HepG2 (cell line): ENCODE data around the gene KLHL11. TPM values are rescaled to one million over a fixed set of nuclear protein-coding genes. Genes with fewer than 3 reads are reported as not detected.

Experiments
- BCL3 ChIP-seq: sonication (generic); formaldehyde crosslinking; IDR thresholded peaks from 2 replicates; pipeline ENCODE4 v1.5.1; 2020; ENCODE audit warnings: mild to moderate bottlenecking, missing genetic modification reagents, moderate library complexity
- BCL6 ChIP-seq: IDR thresholded peaks from 2 replicates; pipeline ENCODE4 v1.6.1; 2016; ENCODE audit warnings: missing genetic modification reagents, missing compliant biosample characterization
- BRD4 ChIP-seq: sonication (generic); formaldehyde crosslinking; IDR thresholded peaks from 2 replicates; pipeline ENCODE4 v1.4.0; 2020; ENCODE audit warnings: missing genetic modification reagents
- CCDC6 ChIP-seq: sonication (generic); formaldehyde crosslinking; IDR thresholded peaks from 2 replicates; pipeline ENCODE4 v1.8.1; 2022; ENCODE audit warnings: mild to moderate bottlenecking, missing genetic modification reagents, moderate library complexity
- ETV5 ChIP-seq: IDR thresholded peaks from 2 replicates; pipeline ENCODE4 v1.6.1; 2018; ENCODE audit warnings: missing biosample characterization, missing genetic modification reagents, inconsistent platforms, borderline replicate concordance
- FOXA1 ChIP-seq, 2 experiments: fragments of 450-650 bp in 1 of 2; sonication (generic) in 1 of 2; formaldehyde crosslinking in 1 of 2; IDR thresholded peaks; 2 replicates each; pipeline versions ENCODE4 v1.4.0 to v1.6.1; 2016 to 2020; ENCODE audit warnings: missing genetic modification reagents in 1 of 2
- GTF3A ChIP-seq: sonication (generic); formaldehyde crosslinking; conservative IDR thresholded peaks from 2 replicates; pipeline ENCODE4 v1.4.0; 2020; ENCODE audit warnings: mild to moderate bottlenecking, missing genetic modification reagents
- HOXA3 ChIP-seq: sonication (generic); formaldehyde crosslinking; IDR thresholded peaks from 2 replicates; pipeline ENCODE4 v1.5.0; 2020; ENCODE audit warnings: missing genetic modification reagents
- IRF2 ChIP-seq: IDR thresholded peaks from 2 replicates; pipeline ENCODE4 v1.6.1; 2018; ENCODE audit warnings: missing genetic modification reagents, missing compliant biosample characterization
- ISX ChIP-seq: sonication (generic); formaldehyde crosslinking; conservative IDR thresholded peaks from 2 replicates; pipeline ENCODE4 v1.5.0; 2020; ENCODE audit warnings: missing genetic modification reagents
- MXD1 ChIP-seq: sonication (generic); formaldehyde crosslinking; IDR thresholded peaks from 2 replicates; pipeline ENCODE4 v1.4.0; 2020; ENCODE audit warnings: mild to moderate bottlenecking, missing genetic modification reagents
- NFYC ChIP-seq: IDR thresholded peaks from 2 replicates; pipeline ENCODE4 v1.6.1; 2016; ENCODE audit warnings: missing genetic modification reagents, missing compliant biosample characterization
- POLR2A ChIP-seq, 2 experiments: IDR thresholded peaks; 2 replicates each; pipeline ENCODE4 v1.6.1; 2011; ENCODE audit warnings: low read depth in 2 of 2, low read length in 2 of 2, mild to moderate bottlenecking in 1 of 2, moderate library complexity in 1 of 2; ENCODE audit not compliant: insufficient read depth in 1 of 2
- RAD21 ChIP-seq: fragments of 450-650 bp; formaldehyde crosslinking; IDR thresholded peaks from 2 replicates; pipeline ENCODE4 v1.5.0; 2020; ENCODE audit warnings: mild to moderate bottlenecking
- RFXAP ChIP-seq: sonication (generic); formaldehyde crosslinking; IDR thresholded peaks from 2 replicates; pipeline ENCODE4 v1.4.0; 2020; ENCODE audit warnings: missing genetic modification reagents, borderline replicate concordance
- SNRNP70 ChIP-seq: fragments of 200-400 bp; formaldehyde crosslinking; IDR thresholded peaks from 2 replicates; pipeline ENCODE4 v1.6.1; 2017; ENCODE audit warnings: mild to moderate bottlenecking, low read depth, low read length, moderate library complexity
- ZBTB42 ChIP-seq: sonication (generic); formaldehyde crosslinking; IDR thresholded peaks from 2 replicates; pipeline ENCODE4 v1.5.0; 2020; ENCODE audit warnings: mild to moderate bottlenecking, missing genetic modification reagents
- ZBTB7A ChIP-seq: sonication (generic); formaldehyde crosslinking; IDR thresholded peaks from 2 replicates; pipeline ENCODE4 v1.8.0; 2022; ENCODE audit warnings: mild to moderate bottlenecking, missing genetic modification reagents
- ZNF180 ChIP-seq: sonication (generic); formaldehyde crosslinking; IDR thresholded peaks from 2 replicates; pipeline ENCODE4 v1.4.0; 2020; ENCODE audit warnings: low read depth, missing genetic modification reagents, borderline replicate concordance
- ZNF274 ChIP-seq: sonication (generic); formaldehyde crosslinking; IDR thresholded peaks from 2 replicates; pipeline ENCODE4 v1.5.1; 2020; ENCODE audit warnings: mild to moderate bottlenecking, missing genetic modification reagents
- ZNF44 ChIP-seq: sonication (generic); formaldehyde crosslinking; IDR thresholded peaks from 2 replicates; pipeline ENCODE4 v1.5.1; 2020; ENCODE audit warnings: mild to moderate bottlenecking, missing genetic modification reagents
- ZNF512 ChIP-seq: sonication (generic); formaldehyde crosslinking; IDR thresholded peaks from 2 replicates; pipeline ENCODE4 v1.4.0; 2020; ENCODE audit warnings: mild to moderate bottlenecking, missing genetic modification reagents
- ZNF547 ChIP-seq: sonication (generic); formaldehyde crosslinking; IDR thresholded peaks from 2 replicates; pipeline ENCODE4 v1.5.1; 2020; ENCODE audit warnings: mild to moderate bottlenecking, missing genetic modification reagents
- ZNF724P ChIP-seq: sonication (generic); formaldehyde crosslinking; IDR thresholded peaks from 2 replicates; pipeline ENCODE4 v1.8.0; 2022; ENCODE audit warnings: missing genetic modification reagents, borderline replicate concordance
- ZNF816 ChIP-seq: sonication (generic); formaldehyde crosslinking; IDR thresholded peaks from 2 replicates; pipeline ENCODE4 v1.8.0; 2022; ENCODE audit warnings: missing genetic modification reagents, mild to moderate bottlenecking, borderline replicate concordance
- polyA plus RNA-seq, 8 experiments: library from polyadenylated mRNA; depleted of rRNA in 3 of 8; stranded (reverse) in 7 of 8; unstranded in 1 of 8; fragments of >200 nt; fragmentation: Illumina TruSeq in 4 of 8; extraction: Trizol in 4 of 8; gene quantifications; 2 replicates each; pipeline versions ENCODE4 v1.2.1 to v1.2.3, GENCODE V29; 2011 to 2016; ENCODE audit warnings: low read depth in 4 of 8, missing spikeins in 1 of 8, mixed read lengths in 1 of 8; ENCODE audit not compliant: insufficient read depth in 1 of 8
- total RNA-seq, 5 experiments: library from RNA; depleted of rRNA; stranded (reverse); fragments of >200 nt; fragmentation: Illumina TruSeq; extraction: Trizol; gene quantifications; 2 replicates each; pipeline ENCODE4 v1.2.3, GENCODE V29; 2016; ENCODE audit warnings: low read depth in 1 of 5
- TF ChIP-seq, protein P1 (sequence below): sonication (generic); formaldehyde crosslinking; conservative IDR thresholded peaks from 2 replicates; pipeline ENCODE4 v1.4.0; 2020; ENCODE audit warnings: missing genetic modification reagents

The KLHL11 gene
- total and polyA plus RNA-seq, 2 of the 13 experiments (the other 11 are each of a cell fraction or from before 2014, with no cell fraction given) = 7.7 to 27.5 TPM

GRCh38 chr17:41811549-41812380, 53.5 kb downstream of the KLHL11 start, which contains the start of gene P3H4 (continued):
- TF ChIP-seq POLR2A (IDR thresholded peaks at IDR 0.05; ENCODE audit: insufficient read depth in 1 of 2, low read depth in 2 of 2, low read length in 2 of 2) (peak; percentile 43 to 48; a peak in 2 of 4 replicates), IRF2 (CRISPR knock-in tag) (peak; percentile 54; the same call in 1 of the 2 replicates), ETV5 (CRISPR knock-in tag) (peak; percentile 3), ZBTB42 (peak; percentile 79; the same call in 1 of the 2 replicates), BCL3 (CRISPR knock-in tag) (peak; percentile 97; the same call in 1 of the 2 replicates), ZNF180 (0 out of 2 replicates have a peak, but pooled peaks have one; percentile 42), ZNF547 (CRISPR knock-in tag) (peak; percentile 96; the same call in 1 of the 2 replicates), SNRNP70 (no peak), ZBTB7A (CRISPR knock-in tag) (peak; percentile 83), ZNF724P (peak; percentile 72), BCL6 (CRISPR knock-in tag) (no peak; the same call in 1 of the 2 replicates), ZNF274 (CRISPR knock-in tag) (peak; percentile 87), NFYC (CRISPR knock-in tag) (peak; percentile 9; the same call in 1 of the 2 replicates), RFXAP (CRISPR knock-in tag) (peak; percentile 90), HOXA3 (CRISPR knock-in tag) (peak; percentile 74), BRD4 (CRISPR knock-in tag) (peak; percentile 69), ZNF44 (CRISPR knock-in tag) (peak; percentile 82; the same call in 1 of the 2 replicates), FOXA1 (IDR thresholded peaks at IDR 0.05) (no peak), FOXA1 (CRISPR knock-in tag; IDR thresholded peaks at IDR 0.05) (0 out of 2 replicates have a peak, but pooled peaks have one; percentile 3), ZNF816 (CRISPR knock-in tag) (no peak), CCDC6 (peak; percentile 76; the same call in 1 of the 2 replicates), ISX (CRISPR knock-in tag) (peak; percentile 33; the same call in 1 of the 2 replicates), ZNF512 (CRISPR knock-in tag) (no peak), GTF3A (peak; percentile 90; the same call in 1 of the 2 replicates), RAD21 (CRISPR knock-in tag) (peak; percentile 93), MXD1 (CRISPR knock-in tag) (peak; percentile 92)
- TF ChIP-seq, protein P1, sequence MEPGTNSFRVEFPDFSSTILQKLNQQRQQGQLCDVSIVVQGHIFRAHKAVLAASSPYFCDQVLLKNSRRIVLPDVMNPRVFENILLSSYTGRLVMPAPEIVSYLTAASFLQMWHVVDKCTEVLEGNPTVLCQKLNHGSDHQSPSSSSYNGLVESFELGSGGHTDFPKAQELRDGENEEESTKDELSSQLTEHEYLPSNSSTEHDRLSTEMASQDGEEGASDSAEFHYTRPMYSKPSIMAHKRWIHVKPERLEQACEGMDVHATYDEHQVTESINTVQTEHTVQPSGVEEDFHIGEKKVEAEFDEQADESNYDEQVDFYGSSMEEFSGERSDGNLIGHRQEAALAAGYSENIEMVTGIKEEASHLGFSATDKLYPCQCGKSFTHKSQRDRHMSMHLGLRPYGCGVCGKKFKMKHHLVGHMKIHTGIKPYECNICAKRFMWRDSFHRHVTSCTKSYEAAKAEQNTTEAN = peak; percentile 84
